SK-N-MC (cell line): ENCODE results near the gene SIL1.

ENCODE experiments used
- EZH2 ChIP-seq: fragments of 200-600 bp; sonication (generic); IDR thresholded peaks from one replicate; pipeline ENCODE4 v1.6.1; 2017; ENCODE audit warnings: antibody characterized with exemption
- POLR2AphosphoS5 ChIP-seq: IDR thresholded peaks from 2 replicates; pipeline ENCODE4 v1.6.1; 2012; ENCODE audit warnings: mild to moderate bottlenecking, low read depth, low read length, borderline replicate concordance

DNA sequence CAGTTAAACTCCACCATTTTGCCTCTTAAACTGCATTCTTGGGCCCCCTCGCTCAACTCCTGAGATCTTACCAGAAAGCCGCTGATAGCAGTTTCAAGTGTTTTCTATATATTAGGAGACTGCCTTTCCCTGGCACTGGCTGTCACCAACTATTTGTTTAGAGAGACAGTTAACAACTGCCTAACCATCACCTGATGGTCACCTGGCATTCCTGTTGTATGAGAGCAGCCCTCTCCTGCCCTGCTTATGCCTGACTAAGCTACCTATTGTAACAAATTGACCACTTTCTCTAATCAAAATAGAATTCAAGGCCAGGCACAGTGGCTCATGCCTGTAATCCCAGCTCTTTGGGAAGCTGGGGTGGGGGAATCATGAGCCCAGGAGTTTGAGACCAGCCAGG lies 28.0 kb upstream of the SIL1 start:
- TF ChIP-seq EZH2 (no peak), POLR2AphosphoS5 (no peak)
